ENCODE data around the gene TMCC1.

Gene TMCC1

DNA sequence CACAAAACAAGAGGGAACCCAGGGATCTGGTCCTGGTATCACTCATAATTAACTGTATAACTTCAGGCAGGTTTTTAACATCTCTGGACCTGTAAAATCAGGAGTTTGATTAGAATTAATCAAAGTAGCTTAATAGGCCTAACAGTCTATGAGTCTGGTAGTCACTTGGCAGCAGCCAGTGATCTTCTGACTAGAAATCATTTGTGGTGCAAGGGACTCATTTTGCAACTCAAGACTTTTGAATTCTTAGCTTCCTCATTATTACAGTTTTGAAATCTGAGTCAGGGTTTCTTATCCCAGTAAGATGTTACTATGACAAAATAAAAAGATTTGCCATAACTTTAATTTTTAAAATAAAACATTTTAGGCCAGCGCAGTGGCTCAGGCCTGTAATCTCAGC, 70.8 kb downstream of the TMCC1 start:
- no peak overlapping the region for H3K27ac ChIP-seq
- TF ChIP-seq, protein P1, sequence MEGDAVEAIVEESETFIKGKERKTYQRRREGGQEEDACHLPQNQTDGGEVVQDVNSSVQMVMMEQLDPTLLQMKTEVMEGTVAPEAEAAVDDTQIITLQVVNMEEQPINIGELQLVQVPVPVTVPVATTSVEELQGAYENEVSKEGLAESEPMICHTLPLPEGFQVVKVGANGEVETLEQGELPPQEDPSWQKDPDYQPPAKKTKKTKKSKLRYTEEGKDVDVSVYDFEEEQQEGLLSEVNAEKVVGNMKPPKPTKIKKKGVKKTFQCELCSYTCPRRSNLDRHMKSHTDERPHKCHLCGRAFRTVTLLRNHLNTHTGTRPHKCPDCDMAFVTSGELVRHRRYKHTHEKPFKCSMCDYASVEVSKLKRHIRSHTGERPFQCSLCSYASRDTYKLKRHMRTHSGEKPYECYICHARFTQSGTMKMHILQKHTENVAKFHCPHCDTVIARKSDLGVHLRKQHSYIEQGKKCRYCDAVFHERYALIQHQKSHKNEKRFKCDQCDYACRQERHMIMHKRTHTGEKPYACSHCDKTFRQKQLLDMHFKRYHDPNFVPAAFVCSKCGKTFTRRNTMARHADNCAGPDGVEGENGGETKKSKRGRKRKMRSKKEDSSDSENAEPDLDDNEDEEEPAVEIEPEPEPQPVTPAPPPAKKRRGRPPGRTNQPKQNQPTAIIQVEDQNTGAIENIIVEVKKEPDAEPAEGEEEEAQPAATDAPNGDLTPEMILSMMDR (IDR thresholded peaks at IDR 0.05) = no peak
- TF ChIP-seq ZFX (IDR thresholded peaks at IDR 0.05; ENCODE audit: borderline replicate concordance) = no peak

DNA sequence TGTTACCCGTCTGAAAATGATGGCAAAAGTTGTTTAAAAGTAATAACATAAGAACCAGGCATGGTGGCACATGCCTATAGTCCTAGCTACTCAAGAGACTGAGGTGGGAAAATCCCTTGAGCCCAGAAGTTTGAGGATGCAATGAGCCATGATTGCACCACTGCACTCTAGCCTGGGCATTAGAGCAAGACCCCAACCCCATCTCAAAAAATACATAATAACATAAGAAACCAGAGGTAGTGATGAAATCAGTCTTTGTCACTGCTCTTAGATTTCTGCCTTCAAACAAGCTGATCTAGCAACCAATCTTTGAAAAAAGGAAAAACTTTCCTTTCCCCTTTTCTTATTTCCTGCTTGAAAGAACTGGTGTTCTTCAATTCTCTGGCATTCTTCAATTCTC, 71.3 kb downstream of the TMCC1 start:
- TF ChIP-seq ZFX (IDR thresholded peaks at IDR 0.05; ENCODE audit: borderline replicate concordance) = no peak
- TF ChIP-seq, protein P1 (IDR thresholded peaks at IDR 0.05) = no peak
- H3K27ac ChIP-seq = no peak overlapping the region

DNA sequence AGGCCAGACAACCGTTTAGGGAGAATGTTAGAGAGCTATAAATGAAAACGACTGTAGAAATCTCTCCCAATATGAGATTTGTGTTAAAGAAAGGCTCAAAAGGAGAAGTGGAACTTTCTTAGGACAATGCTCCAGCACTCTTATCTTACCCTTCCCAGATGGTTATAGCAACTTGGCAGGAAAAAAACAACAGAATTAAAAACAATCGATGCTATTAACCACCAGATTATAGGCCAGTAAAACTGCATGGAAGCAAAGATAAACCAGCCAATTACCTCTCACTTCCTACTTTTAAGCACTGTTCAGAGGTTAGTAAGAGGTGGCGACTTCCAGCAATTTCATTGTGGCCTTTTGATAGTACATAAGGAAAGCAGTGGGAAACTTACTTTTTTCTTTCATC, 72.9 kb downstream of the TMCC1 start:
- no peak overlapping the region for H3K27ac ChIP-seq

DNA sequence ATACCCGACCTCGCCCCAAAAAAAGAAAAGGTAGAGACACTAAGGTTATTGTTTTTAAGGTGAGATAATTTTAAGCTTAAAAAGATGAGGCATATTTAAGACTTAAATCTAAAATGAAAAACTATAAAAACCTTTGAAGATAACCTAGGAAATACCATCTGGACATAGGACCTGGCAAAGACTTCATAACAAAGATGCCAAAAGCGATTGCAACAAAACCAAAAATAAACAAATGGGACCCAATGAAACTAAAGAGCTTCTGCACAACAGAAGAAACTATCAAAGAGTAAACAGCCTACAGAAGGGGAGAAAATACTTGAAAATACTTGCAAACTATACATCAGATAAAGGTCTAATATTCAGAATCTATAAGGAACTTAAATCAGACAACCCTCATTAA, 80.9 kb downstream of the TMCC1 start:
- H3K27ac ChIP-seq = no peak overlapping the region
- TF ChIP-seq, protein P1 (IDR thresholded peaks at IDR 0.05) = no peak
- TF ChIP-seq ZFX (IDR thresholded peaks at IDR 0.05; ENCODE audit: borderline replicate concordance) = no peak

More for the DNA sequence above, 72.9 kb downstream of the TMCC1 start:
- TF ChIP-seq, protein P1 (IDR thresholded peaks at IDR 0.05) = no peak
- no peak for TF ChIP-seq ZFX (IDR thresholded peaks at IDR 0.05; ENCODE audit: borderline replicate concordance)

DNA sequence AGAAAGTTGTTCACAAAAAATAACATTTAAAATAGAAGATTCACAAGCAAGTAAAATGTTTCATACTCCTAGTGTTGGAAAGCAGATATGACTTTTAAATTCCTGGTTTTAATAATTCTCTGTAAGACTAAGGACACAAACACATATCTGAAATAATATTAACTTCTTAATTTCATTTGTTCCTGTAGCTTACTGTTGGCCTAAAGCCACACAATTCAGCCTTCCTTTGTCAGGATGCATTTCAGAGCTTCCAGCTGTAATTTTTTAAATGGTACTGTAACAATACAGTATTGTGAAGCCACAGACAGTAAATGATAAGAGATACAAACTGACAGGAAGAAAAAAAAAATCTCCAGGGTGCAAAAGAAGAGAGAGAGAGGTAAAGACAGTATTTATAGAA, 84.2 kb downstream of the TMCC1 start:
- no peak for TF ChIP-seq ZFX (IDR thresholded peaks at IDR 0.05; ENCODE audit: borderline replicate concordance)
- TF ChIP-seq, protein P1 (IDR thresholded peaks at IDR 0.05) = no peak
- no peak overlapping the region for H3K27ac ChIP-seq

DNA sequence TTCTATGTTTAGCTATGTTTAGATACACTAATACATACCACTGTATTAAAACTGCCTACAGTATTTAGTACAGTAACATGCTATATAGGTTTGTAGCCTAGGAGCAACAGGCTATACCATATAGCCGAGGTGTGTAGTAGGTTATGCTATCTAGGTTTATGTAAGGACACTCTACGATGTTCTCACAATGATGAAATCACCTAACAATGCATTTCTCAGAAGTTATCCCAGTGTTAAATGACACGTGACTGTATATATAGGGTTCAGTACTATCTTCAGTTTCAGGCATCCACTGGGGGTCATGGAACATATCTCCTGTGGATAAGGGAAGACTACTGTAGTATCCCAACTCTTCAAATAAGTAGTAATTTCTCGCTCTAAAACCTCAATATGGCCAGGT, 97.4 kb downstream of the TMCC1 start:
- TF ChIP-seq, protein P1 (IDR thresholded peaks at IDR 0.05) = no peak
- no peak for TF ChIP-seq ZFX (IDR thresholded peaks at IDR 0.05; ENCODE audit: borderline replicate concordance)
- H3K27ac ChIP-seq = no peak overlapping the region

DNA sequence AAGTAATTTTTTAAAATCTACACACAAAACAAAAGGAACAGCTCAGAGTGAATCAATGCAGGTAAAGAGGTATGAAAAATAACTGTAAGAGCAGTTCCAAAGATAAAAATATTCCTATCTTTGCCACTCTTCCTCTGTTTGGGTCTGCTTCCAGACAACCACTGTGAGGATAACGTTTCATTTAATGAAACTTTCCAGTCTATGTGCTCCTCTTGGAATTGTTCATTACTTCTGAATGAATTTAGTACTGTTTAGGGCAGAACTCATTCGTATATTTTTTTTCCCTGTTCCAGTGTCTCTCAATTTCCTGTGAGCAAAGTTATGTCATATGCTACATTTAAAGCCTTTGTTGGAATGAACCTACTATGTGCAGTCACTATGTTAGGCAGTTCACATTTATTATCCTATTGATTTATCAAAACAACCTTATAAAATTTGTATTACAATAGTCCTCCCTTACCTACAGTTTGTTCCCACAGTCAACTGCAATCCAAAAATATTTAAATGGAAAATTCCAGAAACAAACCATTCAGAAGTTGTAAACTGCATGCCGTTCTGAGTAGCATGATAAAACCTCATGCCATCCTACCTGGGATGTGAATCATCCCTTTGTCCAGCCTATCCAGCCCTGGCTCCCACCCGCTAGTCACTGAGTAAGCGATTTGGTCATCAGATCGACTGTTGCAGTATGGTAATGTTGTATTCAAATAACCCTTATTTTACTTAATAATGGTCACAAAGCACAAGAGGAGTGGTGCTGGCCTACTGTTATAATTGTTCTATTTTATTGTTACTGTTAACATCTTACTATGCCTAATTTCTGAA, 98.1 kb downstream of the TMCC1 start:
- TF ChIP-seq ZFX (IDR thresholded peaks at IDR 0.05; ENCODE audit: borderline replicate concordance) = no peak
- TF ChIP-seq, protein P1 (IDR thresholded peaks at IDR 0.05) = no peak
- H3K27ac ChIP-seq = no peak overlapping the region

Data from 22Rv1 (cell line).